Fibroblast of skin of left quadriceps (primary cell): Measurements from ENCODE around the gene AGAP6.
"Not testable (repeated sequence)": the region's sequence is repeated elsewhere in the genome, so short reads cannot be mapped to it uniquely, and the experiment has no call there.

Experiments used
- DNase-seq, 2 experiments: peaks; one replicate each; pipeline ENCODE4 v3.0.0-alpha.2; 2013; ENCODE audit warnings: low read depth in 2 of 2

The AGAP6 gene

DNA sequence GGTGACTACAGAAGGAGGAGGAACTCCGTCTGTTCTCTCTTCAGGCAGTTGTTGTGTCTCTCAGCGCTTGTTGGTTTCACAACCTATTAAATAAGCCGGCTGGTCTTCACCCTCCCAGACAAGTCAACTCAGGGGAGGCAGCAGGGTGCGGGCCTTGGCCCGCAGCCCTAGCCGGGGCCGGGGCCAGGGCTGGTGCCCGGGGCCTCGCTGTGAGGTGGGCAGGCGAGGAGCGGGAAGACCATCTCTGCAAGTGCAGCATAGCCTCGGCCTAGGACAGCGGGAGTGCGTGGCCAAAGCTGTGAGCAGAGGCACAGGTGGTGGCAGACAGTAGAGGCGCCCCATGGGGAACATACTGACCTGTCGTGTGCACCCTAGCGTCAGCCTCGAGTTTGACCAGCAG, at the start of gene AGAP6:
Gene AGAP6, plus strand, starts transcription at position 31 of the 400 bp plus-strand sequence. Its CDS starts 310 bp downstream, at position 341.
- DNase-seq, result not testable (repeated sequence)

DNA sequence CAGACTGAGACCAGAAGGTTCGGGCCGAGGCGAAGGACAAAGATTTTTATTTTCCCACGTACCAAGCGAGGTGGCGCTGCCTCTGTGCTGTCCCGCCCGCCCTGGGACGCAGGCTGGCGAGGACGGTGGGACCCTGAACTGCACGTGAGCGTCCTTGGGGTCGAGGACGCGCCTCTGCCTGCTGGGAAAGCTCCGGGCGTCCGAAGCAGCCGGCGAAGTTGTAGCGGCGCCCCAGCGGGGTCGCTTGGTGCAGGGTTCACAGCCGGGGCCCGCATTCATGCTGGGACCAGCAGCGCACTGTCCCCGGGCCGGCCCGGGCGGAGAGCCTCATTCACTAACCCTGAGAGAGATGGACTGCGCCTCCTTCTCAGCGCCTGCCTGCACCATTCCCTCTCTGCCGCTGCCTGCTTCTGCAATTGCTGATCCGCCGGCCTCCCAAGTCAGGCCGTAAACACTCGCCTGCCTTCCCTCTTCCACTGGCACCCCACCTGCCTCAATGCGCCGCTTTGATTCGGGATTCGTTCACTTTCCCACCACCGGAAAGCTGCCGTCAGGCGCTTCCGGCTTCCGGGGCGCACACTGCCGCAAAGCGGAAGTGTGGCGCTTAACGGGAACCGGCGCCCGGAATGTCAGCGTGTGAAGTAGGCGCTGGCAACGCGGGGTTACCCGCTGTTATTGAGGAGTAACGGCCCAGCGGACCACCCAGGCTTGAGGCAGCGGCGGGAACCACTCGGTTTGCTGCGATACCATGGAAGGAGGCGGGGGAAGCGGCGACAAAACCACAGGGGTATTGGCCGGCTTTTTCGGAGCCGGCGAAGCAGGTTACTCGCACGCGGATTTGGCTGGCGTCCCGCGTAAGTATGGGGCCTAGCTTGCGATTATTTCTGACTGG, 46.5 kb upstream of the AGAP6 start, which contains the start of the genes PARG and TIMM23B:
Gene PARG, minus strand, starts transcription at position 581 of the 892 bp plus-strand sequence. Its CDS starts 302 bp downstream, at position 279.
Gene TIMM23B, plus strand, starts transcription at position 607 of the 892 bp plus-strand sequence. Its CDS starts 142 bp downstream, at position 749.
- peak; percentile 49 to 55 for DNase-seq

DNA sequence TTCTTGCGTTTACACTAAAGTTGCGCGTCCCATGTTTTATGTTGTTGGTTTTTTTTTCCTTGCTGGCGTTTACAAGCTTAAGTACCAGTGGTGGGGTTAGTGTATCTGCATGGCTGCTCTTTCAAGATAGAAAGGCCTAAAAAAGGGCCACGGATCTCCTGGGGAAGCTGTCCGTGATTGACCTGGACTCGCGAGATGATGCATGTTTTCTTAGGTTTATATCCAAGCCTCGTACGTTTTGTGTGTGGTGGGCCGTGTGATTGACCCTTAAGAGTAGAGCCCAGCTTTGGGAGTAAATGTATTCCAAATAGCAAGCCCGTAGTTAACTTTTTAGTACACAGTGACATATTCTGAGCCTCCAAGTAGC, 45.9 kb upstream of the AGAP6 start:
- not testable (repeated sequence) for DNase-seq

DNA sequence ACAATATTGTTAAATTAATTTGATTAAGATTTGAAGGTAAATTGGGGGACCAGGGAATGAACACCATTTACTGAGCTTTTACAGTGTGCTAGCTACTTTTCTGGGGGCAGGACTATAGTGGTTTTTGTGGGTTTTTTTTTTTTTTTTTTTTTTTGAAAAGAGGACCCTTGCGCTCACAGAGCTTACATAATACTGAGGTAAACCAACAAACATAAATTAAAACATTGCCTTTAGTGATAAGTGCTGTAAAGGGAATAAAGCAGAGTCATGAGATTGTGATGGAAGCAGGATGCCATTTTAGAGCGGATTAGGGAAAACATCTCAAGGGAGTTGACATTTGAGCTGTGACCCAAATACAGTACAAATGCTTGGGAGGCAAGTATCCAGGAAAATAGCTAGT, 44.6 kb upstream of the AGAP6 start:
- not testable (repeated sequence) for DNase-seq

DNA sequence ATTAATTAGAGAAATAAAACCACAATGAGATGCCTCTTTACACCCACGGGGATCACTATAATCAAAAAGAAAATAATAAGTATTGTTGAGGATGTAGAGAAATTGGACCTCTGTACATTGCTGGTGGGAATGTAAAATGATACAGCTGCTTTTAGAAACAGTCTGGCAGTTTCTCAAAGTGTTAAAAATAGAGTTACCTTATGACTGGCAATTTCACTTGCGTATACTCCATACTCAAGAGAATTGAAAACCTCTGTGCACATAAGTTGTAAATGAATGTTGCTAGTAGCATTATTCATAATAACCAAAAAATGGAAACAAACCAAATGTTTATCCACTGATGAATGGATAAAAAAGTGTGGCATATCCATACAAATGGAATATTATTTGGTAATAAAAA, 40.1 kb upstream of the AGAP6 start:
- DNase-seq, result not testable (repeated sequence)

DNA sequence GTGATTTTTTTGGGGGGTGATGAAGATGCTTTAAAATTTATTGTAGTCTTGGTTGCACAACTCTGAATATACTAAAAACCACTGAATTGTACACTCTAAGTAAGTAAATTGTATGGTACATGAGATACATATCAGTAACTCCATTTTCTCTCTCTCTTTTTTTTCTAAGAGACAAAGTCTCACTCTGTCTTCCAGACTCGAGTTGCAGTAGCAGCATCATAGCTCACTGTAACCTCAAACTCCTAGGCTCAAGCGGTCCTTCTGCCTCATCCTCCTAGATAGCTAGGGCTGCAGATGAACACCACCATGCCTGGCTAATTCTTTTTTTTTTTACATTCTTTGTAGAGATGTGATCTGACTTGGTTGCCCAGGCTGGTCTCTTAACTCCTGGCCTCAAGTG, 39.5 kb upstream of the AGAP6 start:
- DNase-seq, result not testable (repeated sequence)

DNA sequence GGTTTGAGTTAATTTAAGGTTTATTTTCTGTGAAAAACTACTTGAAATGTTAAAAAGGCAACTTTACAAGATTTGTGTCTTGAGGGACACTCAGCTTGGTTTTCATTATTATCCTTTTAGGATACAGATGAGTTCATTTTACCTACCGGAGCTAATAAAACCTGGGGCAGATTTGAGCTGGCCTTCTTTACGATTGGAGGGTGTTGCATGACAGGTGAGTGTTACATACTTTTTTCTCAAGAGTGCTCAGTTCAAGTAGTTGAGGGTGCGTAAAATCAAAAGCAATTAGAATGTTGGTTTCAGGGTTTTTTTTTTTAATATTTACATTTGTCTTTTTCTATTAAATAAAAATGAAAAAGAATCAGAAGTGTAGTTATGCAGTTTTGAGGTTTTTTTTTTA, 36.2 kb upstream of the AGAP6 start:
- not testable (repeated sequence) for DNase-seq

DNA sequence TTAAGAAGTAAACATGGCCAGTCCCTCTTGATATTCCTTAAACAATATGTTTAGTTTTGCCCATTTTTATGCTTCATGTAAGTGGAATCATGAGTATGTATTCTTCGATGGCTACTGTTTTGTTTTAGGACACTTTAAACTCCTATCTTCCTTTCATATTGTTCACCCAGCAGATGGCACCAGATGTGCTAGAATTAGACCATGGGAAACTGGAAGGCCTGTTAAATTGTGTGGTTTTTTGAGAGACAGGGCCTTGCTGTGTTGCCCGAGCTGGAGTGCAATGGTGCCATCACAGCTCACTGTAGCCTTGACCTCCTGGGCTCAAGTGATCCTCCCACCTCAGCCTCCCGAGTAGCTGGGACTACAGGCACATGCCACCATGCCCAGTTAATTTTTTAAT, 35.1 kb upstream of the AGAP6 start:
- not testable (repeated sequence) for DNase-seq

DNA sequence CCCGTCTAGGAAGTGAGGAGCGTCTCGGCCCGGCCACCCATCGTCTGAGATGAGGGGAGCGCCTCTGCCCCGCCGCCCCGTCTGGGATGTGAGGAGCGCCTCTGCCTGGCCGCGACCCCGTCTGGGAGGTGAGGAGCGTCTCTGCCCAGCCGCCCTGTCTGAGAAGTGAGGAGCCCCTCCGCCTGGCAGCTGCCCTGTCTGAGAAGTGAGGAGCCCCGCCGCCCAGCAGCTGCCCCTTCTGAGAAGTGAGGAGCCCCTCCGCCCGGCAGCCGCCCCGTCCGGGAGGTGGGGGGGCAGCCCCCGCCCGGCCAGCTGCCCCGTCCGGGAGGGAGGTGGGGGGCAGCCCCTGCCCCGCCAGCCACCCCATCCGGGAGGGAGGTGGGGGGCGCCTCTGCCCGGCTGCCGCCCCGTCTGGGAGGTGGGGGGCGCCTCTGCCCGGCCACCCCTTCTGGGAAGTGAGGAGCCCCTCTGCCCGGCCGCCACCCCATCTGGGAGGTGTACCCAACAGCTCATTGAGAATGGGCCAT, 17.8 kb upstream of the AGAP6 start:
- not testable (repeated sequence) for DNase-seq

DNA sequence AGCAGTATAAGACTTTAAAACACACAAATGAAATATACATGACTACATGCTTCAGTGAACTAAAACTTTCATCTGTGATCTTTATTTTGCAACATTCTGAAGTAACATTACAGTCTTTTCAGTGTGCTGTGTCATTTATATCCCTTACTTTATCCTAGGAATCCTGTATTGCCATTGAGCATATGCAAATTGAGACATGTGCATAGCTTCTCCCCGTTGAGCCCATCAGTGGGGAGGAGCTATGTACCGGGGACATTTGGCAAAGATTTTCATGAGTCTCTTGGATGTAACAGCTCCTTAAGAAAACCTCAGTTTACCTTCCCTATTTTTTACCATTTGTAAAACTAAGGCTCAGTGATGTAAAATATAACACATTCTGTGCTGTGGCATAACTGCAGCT, 16.7 kb upstream of the AGAP6 start:
- not testable (repeated sequence) for DNase-seq

DNA sequence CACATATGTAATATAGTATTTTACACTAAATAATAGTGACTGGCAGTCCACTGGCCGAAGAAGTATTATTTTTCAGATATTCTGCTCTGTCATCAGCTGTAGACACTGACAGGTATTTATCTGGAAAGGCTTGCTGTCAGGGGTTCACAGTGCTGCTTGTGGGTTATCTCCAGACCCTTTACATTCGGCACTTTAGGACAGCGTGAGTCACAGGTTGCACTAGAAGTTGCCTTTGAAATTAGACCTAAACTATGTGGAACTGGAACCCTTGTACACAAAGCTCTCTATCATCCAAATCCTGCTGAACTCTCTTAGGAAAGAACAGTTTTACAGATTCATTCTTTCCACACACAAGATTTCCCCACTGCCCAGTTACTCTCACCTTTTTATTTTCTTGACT, 16.1 kb upstream of the AGAP6 start:
- not testable (repeated sequence) for DNase-seq

DNA sequence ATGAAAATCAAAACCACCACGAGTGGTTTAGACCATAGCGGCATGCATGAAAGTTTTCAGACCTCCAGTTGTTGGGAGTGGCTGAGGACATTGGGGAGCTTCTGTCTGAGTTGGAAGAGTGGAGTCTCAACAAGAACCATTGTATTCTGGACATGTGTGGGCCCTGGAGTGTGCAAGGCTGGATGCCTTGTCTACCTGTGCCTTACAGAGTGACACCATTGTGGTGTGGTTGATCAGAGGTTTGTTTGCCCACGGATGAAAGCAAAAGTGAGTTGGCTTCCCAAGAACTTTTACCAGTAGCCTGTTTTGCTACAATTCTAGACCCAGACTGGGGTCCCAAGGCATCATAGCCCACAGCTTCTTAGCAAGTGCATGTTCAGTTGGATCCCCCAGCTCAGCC, 10.4 kb upstream of the AGAP6 start:
- DNase-seq, result not testable (repeated sequence)

DNA sequence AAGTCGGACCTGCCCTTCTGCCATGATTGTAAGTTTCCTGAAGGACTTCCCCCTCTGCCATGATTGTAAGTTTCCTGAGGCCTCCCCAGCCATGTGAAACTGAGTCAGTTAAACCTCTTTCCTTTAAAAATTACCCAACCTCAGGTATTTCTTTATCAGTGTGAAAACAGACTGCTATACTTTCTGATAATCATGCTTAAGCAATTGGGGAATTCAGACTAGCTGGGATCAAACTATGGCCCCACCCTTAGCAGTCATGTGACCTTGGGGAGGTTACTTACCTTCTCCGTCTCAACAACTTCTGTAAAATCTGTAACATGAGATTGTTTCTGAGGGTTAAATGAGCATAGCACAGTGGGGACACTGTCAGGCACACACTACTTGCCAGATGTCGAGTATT, 999 bp upstream of the AGAP6 start:
- DNase-seq, result not testable (repeated sequence)

DNA sequence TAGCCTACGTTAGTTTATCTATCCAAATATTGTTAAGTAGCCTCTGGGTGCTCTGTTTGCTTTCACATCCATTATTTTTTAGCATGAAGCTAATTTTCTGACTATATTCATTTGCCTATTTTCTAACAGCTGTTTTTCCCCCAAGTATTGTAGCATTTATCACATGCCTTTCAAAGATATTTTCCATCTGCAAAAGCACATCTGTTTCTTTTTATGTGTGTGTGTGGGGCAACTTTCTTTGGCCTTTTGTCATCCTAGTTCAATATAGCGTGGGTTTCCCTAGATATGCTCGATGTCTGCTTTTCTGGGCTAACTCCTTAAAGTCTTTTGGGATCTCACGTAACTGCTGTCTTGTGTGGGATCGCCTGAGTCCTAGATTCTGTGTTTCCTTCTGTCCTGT, 7.1 kb downstream of the AGAP6 start:
- not testable (repeated sequence) for DNase-seq

DNA sequence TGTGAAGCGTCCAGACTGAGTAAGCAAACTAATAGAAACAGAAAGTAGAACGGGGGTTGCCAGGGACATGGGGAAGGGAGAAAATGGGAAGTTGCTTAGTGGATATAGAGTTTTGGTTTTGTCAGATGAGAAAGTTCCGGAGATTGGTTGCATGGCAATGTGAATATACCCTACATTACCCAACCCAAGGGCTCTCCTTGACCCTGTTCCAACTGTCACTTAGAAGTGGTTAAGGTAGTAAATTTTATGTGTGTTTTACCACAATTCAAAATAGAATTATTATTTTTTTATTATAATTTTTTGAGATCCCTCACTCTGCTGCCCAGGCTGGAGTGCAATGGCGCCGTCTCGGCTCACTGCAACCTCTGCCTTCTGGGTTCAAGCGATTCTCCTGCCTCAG, 25.8 kb downstream of the AGAP6 start:
- not testable (repeated sequence) for DNase-seq

DNA sequence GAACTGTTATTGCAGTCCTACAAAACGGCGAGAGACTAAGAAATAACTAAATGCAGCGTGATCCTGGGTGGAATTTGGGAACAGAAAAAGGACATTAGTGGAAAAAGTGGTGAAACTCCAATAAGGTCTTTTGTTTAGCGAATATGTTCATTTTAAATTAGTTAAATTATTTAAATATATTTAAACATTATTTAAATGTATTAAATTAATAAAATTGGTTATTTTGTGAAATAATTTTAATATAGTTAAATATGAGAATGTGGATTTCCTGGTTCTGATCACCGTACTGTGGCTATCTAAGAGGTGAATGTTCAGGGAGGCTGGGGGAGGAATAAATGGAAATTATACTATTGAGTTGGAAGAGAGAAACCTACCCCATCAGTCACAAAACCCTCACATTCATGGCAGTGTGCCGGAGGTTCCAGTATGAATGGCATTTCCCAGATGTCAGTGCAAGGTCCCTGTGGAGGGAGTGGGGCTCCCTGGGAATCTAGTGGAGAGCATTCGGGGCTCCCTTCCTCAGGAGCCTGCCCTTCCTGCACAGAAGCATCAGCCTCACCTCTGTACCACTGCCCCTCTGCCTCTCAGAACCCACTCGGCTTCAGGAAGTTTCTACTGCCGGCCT, 27.5 kb downstream of the AGAP6 start:
- not testable (repeated sequence) for DNase-seq

DNA sequence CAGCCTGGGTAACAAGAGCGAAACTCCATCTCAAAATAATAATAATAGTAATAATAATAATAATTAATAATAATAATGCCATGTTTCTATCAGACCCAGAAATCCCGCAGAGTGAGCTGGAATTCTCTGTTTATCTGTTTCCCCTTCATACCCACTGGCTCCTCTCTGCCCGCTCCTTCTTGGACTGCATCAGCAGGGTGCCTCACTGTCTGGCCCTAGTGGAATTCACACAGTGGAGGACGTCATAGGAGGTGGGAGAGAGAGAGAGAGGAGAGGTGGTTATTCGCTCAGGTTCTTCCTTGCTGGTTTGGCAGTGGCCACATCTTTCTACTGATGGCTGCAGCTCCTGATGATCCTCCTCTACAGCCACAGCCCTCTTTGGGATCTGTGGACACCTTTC, 28.7 kb downstream of the AGAP6 start:
- DNase-seq, result not testable (repeated sequence)

DNA sequence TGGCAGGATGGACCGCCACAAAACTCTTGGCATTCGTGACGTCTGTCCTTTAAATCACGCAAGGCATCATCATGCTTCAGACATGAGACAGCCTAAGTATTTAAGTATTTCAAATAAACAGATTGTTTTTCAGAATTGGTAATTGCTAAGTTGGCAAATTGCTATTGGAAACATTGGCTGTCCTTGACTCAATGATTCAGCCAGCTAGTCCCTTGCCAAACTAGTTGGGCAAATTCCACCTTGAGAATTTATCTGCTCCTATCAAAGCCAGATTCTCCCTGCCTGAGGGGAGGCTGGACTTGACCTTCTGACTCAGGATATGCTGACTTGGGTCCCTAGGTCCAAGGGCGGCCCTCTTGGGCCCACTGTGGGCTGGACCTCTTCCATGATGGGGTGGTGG, 29.4 kb downstream of the AGAP6 start:
- not testable (repeated sequence) for DNase-seq

DNA sequence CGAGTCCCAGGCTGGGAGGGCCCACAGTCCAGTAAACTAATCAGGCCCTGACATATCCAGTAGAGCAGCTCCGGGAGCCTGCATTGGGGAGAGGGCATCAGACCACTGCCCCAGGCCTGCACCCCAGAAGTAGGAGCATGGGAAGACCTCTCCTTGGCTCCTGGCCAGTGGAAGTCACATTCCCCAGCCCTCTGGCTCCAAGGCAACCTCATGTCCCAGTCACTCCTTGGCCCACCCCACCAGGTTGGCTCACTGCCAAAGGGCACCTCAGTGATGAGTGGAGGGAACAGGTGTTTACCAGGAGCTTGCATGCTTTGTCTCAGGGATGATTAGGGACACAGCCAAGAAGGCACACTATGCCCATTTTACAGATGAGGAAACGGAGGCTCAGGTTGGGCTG, 31.1 kb downstream of the AGAP6 start:
- DNase-seq, result not testable (repeated sequence)

DNA sequence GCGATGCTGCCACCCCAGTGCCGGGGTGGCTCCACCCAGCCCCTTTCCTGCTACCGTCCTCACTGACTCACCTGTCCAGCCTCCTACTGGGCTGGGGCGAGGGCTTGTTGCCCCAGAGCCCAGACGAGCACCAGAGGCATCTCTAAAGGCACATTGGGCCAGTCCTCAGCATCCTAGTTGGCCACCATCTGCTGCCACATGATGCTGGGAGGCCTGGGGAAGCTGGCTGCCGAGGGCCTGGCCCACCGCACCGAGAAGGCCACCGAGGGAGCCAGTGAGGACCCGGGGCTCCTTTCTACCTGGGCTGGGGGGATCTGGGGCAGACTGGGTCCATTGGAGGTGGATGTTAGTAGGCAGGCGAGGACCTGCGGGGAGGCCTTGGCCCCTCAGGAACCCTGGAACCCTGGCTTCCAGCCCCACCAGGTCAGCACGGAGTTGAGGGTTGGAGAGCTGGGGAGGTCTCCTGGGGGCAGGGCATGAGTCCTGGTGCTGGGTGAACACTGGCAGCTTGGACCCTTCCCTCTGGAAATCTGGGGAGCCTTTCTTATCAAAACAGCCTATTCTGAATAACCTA, 32.3 kb downstream of the AGAP6 start:
- DNase-seq, result not testable (repeated sequence)

DNA sequence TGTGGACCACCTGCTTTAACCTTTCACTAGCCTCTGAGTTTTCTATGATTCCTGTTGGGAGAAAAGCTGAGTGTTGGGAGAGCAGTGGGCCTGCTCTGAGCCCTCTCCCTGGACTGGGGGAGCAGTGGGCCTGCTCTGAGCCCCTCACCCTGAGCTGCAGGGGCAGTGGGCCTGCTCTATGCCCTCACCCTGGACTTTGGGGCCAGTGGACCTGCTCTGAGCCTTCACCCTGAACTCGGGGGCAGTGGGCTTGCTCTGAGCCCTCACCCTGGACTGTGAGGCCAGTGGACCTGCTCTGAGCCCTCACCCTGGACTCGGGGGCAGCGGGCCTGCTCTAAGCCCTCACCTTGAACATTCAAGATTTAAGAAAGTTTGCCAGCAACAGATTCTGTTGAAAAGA, 33.4 kb downstream of the AGAP6 start:
- no peak for DNase-seq
